ENCODE data around the gene CCL16.
"Not testable (repeated sequence)": the region's sequence is repeated elsewhere in the genome, so short reads cannot be mapped to it uniquely, and the experiment has no call there.

Gene CCL16

DNA sequence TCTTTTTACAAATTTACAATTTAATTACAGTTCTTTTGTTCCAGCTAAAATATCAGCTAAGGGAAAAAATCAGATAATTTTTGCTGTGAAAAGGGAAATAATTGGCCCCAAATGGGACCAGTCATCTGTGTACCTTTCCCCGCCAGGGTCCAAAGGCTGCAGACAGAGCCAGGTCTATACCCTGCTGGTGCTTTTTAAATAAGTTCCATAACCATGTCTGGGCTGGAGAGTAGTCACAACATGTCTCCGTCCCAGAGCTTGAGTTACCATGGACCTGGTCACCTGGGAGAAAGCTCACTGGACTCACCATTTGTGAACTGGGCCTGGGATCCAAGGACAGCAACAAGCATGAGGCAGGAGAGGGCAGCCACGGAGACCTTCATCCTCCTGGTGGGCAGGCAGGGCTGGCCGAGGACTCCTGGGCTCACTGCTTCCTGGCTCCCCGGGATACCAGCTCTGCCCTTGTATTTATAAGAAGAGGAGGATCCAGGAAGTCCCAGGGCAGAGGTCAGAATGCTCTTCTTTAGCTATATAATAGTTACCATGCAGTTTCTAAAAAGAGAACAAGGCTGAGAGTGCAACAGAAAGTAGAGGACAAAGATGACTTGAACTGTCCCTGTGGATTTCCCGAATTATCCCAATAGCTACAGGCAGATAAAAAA is 19.9 kb upstream of the CCL16 start, which contains the start of gene CCL15:
CCL15 (minus strand) TSS at position 444 of the 662 bp plus-strand sequence; CDS start at position 383, 61 bp downstream.
- no peak within 1 kb of the TSS for H3K27ac ChIP-seq (ENCODE audit: poor library complexity, severe bottlenecking)
- H3K9me3 ChIP-seq (ENCODE audit: severe bottlenecking), result no peaks in the 10 kb centered on the region
- H3K4me1 ChIP-seq (ENCODE audit: insufficient read depth, poor library complexity, severe bottlenecking), result no peaks in the 10 kb centered on the region
- no peaks in the 10 kb centered on the region for H3K27me3 ChIP-seq (ENCODE audit: insufficient read depth, poor library complexity, severe bottlenecking)
- no peak for ATAC-seq (ENCODE audit: low read depth)
- no peak for DNase-seq (ENCODE audit: low spot score)
- no peaks in the 10 kb centered on the region for H3K36me3 ChIP-seq (ENCODE audit: low read depth)
- no peak within 1 kb of the TSS for H3K4me3 ChIP-seq (ENCODE audit: severe bottlenecking)
- TF ChIP-seq CTCF (IDR thresholded peaks at IDR 0.05; ENCODE audit: poor library complexity, severe bottlenecking), result no peak

DNA sequence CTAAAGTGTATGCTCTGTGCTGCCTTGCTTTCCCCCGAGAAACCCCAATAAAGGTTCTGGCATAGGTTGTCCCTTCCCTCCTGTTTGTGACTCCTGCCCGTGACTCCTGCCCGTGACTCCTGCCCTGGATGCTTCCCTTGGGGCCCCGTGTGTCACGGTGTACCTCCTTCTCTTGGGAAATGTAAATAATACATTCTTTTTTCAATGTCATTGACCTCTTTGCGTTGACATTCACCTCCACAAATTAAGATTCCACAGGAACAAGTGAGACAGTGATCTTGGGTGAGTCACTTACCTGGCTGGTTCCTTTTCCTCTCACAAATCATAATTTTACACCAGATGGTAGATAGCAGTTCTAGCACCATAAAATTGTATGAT is 19.4 kb upstream of the CCL16 start:
- Histone ChIP-seq H3K4me1 (ENCODE audit: insufficient read depth, poor library complexity, severe bottlenecking) (no peaks in the 10 kb centered on the region), H3K4me3 (ENCODE audit: severe bottlenecking) (no peak overlapping the region), H3K9me3 (ENCODE audit: severe bottlenecking) (no peaks in the 10 kb centered on the region), H3K36me3 (ENCODE audit: low read depth) (no peaks in the 10 kb centered on the region), H3K27ac (ENCODE audit: poor library complexity, severe bottlenecking) (no peak overlapping the region), H3K27me3 (ENCODE audit: insufficient read depth, poor library complexity, severe bottlenecking) (no peaks in the 10 kb centered on the region)
- no peak for TF ChIP-seq CTCF (IDR thresholded peaks at IDR 0.05; ENCODE audit: poor library complexity, severe bottlenecking)
- DNase-seq (ENCODE audit: low spot score) (no peak), ATAC-seq (ENCODE audit: low read depth) (no peak)

GRCh38 chr17:35998756-35999155 is 17.5 kb upstream of the CCL16 start:
- no peak overlapping the region for H3K27ac ChIP-seq (ENCODE audit: poor library complexity, severe bottlenecking)
- no peak for TF ChIP-seq CTCF (IDR thresholded peaks at IDR 0.05; ENCODE audit: poor library complexity, severe bottlenecking)
- H3K4me1 ChIP-seq (ENCODE audit: insufficient read depth, poor library complexity, severe bottlenecking), result no peaks in the 10 kb centered on the region
- H3K36me3 ChIP-seq (ENCODE audit: low read depth), result no peaks in the 10 kb centered on the region
- no peak overlapping the region for H3K4me3 ChIP-seq (ENCODE audit: severe bottlenecking)
- no peaks in the 10 kb centered on the region for H3K9me3 ChIP-seq (ENCODE audit: severe bottlenecking)
- no peaks in the 10 kb centered on the region for H3K27me3 ChIP-seq (ENCODE audit: insufficient read depth, poor library complexity, severe bottlenecking)
- DNase-seq (ENCODE audit: low spot score) (no peak), ATAC-seq (ENCODE audit: low read depth) (no peak)

DNA sequence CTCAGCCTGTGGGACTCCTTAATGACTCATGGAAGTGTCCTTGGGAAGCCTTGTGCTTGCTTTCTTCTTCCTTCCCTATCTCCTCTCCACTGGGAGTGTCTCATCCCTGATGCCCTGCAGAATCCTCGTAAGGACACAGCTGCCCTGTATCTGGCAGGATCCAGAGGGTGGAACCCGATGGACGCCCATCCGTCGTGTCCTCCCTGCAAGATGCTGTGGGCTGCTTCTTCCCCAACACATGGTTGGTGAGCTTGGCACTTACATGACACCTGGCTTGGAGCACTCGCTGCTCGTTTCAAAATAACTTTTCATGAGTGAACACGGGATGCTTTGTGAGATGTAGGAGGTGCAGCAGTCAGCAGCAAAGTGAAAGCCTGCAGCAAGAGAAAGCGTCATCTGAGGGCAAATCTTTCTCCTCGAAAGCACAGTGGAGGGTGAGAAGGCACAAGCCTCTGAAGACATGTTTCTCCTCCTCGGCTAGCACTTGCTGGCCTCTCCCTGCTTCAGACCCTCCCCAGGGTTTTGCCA is 16.8 kb upstream of the CCL16 start:
- no peak for ATAC-seq (ENCODE audit: low read depth)
- H3K4me1 ChIP-seq (ENCODE audit: insufficient read depth, poor library complexity, severe bottlenecking), result no peaks in the 10 kb centered on the region
- TF ChIP-seq CTCF (IDR thresholded peaks at IDR 0.05; ENCODE audit: poor library complexity, severe bottlenecking), result no peak
- H3K9me3 ChIP-seq (ENCODE audit: severe bottlenecking), result no peaks in the 10 kb centered on the region
- no peaks in the 10 kb centered on the region for H3K27me3 ChIP-seq (ENCODE audit: insufficient read depth, poor library complexity, severe bottlenecking)
- no peak overlapping the region for H3K4me3 ChIP-seq (ENCODE audit: severe bottlenecking)
- no peak for DNase-seq (ENCODE audit: low spot score)
- H3K36me3 ChIP-seq (ENCODE audit: low read depth), result no peaks in the 10 kb centered on the region
- H3K27ac ChIP-seq (ENCODE audit: poor library complexity, severe bottlenecking), result no peak overlapping the region

DNA sequence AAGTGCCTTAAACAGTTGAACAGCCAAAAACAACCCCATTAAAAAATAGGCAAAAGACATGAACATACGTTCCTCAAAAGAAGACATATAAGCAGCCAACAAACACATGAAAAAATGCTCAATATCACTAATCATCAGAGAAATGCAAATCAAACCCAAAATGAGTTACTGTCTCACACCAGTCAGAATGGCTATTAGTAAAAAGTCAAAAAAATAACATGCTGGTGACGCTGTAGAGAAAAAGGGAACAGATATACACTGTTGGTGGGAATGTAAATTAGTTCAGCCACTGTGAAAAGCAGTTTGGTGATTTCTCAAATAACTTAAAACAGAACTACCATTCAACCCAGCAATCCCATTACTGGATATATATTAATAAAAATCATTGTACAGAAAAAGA is 14.0 kb upstream of the CCL16 start:
- not testable (repeated sequence) for ATAC-seq (ENCODE audit: low read depth); H3K4me3 ChIP-seq (ENCODE audit: severe bottlenecking); H3K36me3 ChIP-seq (ENCODE audit: low read depth); H3K27ac ChIP-seq (ENCODE audit: poor library complexity, severe bottlenecking); H3K9me3 ChIP-seq (ENCODE audit: severe bottlenecking); H3K4me1 ChIP-seq (ENCODE audit: insufficient read depth, poor library complexity, severe bottlenecking); DNase-seq (ENCODE audit: low spot score); H3K27me3 ChIP-seq (ENCODE audit: insufficient read depth, poor library complexity, severe bottlenecking)

Measured in RWPE2 (cell line).